GM21723 (cell line): ENCODE results near the gene NPHP4.

Source experiments
- ATAC-seq: cut with Tn5 transposase; IDR thresholded peaks from one replicate; pipeline ENCODE4 v1.9.1; 2021; ENCODE audit warnings: mild to moderate bottlenecking, moderate library complexity; ENCODE audit not compliant: unreplicated experiment

NPHP4 gene

GRCh38 chr1:5951846-5952410, 40.3 kb downstream of the NPHP4 start:
- ATAC-seq = no peak

- no peak for ATAC-seq
Measured at GRCh38 chr1:5950994-5951785, 41.0 kb downstream of the NPHP4 start.

DNA sequence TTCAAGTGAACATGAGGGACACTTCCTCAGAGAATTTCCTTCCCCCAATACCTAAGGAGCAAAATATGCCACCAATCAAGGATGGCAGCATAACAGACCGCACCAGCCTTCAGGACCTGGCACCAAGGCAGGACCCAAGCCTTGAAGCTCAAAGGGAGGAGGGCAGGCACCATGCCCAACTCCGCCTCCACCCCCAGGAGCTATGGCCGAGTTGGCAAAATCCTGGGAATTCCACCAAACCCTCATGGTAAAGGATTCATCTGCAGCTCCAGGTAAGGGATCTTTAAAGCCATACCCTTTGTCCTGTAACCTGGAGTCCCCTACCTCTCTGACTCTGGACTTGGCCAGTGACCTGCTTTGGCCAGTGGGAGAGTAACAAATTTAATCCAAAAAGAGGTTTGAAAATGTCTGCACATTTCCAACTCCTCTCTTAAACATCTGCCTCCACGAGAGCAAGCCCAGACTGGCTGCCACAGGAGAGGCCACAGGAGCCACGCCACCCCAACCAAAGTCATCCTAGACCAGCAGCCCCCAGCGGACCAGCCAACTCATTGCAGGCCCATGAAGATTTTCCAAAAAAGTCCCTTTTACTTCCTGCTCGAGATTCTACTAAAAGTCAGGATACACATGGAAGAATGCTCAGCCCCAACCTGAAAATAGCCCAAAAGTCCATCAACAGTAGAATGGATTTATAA, 41.9 kb downstream of the NPHP4 start:
- ATAC-seq = no peak

DNA sequence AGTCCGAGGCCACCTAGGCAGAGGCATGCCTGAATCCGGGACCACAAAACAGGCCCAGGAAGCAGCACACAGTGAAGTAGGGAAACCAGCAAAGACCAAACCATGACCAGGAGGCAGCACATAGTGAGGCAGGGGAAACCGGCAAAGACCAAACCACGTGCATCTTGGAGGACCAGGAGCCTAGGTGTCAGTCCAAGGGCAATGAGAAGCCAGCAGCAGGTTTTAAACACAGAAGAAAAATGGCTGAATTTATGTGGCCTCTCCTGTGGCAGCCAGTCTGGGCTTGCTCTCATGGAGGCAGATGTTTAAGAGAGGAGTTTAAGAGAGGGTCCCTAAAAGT, 42.5 kb downstream of the NPHP4 start:
- ATAC-seq = no peak

GRCh38 chr1:5949085-5949760, 43.0 kb downstream of the NPHP4 start:
- no peak for ATAC-seq

DNA sequence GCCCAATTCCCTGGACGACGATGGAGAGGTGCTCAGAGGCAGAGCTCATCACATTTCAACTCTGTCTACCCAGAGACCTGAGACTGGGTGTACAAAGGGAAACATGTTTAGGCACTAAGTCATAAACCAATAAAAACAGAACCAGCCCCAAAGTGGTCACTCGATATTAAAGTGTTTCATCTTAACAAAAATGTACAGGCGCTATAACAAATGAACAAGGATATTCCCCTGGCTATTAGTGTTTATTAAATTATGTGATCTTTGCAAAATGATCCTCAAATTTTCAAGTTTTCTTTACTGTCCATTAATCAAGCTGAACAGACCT, 43.6 kb downstream of the NPHP4 start:
- ATAC-seq = no peak

DNA sequence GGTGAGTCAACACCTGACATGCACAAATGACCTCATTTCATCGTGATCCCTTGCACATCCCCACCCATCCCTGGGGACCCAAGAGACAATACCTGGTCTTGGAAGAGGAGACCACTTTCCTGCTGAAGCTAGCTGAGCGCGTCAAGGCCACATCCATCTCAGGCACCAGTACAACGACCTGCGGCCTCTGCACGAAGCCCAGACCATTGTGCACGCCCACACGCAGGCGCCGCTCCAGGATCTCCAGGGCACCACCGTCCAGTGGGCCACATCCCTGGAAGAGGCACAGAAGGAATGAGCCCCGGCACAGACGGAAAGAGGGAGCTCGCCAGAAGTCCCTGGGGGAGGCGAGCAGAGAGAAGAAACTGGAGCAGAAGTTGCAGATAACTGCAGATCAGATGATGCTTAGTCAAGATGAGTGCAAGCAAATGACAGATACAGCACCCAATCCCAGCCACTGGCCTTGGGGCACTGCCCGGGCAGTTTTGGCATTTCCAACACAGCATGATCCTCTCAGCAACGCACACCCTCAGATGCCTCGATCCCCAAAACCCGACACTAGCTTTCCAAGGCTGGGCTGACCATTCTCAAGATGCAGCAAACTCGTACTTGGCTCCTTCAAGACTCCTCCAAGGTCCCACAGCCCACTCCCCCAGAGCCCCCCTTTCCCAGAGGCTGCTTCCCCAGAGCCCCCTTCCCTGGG, 44.1 kb downstream of the NPHP4 start:
- no peak for ATAC-seq

GRCh38 chr1:5947071-5947821, 45.0 kb downstream of the NPHP4 start:
- no peak for ATAC-seq

GRCh38 chr1:5945445-5945844, 46.8 kb downstream of the NPHP4 start:
- no peak for ATAC-seq

- no peak for ATAC-seq
Measured at GRCh38 chr1:5944843-5945167, 47.4 kb downstream of the NPHP4 start.

DNA sequence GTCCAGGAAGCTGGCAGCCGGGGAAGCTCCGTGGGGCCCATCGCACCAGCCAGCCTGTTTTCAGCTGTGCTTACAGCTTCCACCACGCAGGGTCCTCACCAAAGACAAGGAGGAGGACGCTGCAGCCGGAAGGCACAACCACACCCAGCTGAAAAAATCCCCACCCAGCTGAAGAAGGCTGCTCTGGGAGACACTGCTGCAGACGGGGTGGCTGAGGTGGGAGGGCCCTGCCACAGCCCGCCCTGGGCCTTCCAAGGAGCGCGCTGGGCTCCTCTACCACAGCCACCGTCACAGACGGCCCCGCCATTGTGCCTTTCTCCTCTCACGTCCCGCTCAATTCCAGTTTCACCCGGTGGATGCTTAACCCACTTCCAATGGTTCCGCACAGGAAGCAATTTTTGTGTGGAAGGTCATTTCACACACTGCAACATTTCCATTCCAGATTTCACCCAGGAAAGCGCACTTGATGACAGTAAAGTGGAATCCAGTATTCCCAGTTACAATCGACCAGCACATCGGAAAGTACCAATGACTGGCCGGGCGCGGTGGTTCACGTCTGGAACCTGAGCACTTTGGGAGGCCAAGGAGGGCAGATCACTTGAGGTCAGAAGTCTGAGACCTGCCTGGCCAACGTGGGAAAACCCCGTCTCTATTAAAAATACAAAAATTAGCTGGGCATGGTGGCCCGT, 47.9 kb downstream of the NPHP4 start:
- no peak for ATAC-seq

GRCh38 chr1:5943343-5944124, 48.7 kb downstream of the NPHP4 start:
- no peak for ATAC-seq

- ATAC-seq = no peak
Measured at GRCh38 chr1:5941671-5942070, 50.6 kb downstream of the NPHP4 start.

DNA sequence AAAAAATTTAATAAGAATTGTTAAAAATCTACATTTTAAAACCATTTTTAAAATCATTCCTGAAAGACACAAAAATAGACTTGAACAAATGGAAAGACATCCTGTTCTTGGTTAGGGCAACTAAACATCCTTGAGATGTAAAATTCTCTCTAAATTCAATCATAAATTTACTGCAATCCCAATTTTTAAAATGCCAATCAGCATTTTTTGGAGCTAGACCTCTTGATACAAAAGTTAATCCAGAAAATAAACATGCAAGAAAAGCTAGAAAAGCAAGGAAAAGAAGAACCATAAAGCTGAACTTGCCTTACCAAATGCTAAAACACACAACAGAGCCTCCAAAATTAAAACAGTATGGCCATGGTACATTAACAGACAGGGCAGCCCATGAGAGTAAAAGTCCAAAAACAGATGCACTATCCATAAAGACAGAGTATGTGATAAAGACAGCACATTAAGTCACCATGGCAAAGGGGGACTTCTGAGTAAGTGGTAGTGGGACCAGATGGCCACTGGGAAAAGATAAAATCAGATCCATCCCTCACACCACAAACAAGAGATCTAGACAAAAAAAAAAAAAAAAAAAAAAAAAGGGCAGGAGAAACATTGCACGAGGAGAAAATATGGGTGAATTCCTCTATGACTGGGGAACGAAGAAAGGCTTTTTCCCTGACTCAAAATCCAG, 51.4 kb downstream of the NPHP4 start:
- no peak for ATAC-seq

DNA sequence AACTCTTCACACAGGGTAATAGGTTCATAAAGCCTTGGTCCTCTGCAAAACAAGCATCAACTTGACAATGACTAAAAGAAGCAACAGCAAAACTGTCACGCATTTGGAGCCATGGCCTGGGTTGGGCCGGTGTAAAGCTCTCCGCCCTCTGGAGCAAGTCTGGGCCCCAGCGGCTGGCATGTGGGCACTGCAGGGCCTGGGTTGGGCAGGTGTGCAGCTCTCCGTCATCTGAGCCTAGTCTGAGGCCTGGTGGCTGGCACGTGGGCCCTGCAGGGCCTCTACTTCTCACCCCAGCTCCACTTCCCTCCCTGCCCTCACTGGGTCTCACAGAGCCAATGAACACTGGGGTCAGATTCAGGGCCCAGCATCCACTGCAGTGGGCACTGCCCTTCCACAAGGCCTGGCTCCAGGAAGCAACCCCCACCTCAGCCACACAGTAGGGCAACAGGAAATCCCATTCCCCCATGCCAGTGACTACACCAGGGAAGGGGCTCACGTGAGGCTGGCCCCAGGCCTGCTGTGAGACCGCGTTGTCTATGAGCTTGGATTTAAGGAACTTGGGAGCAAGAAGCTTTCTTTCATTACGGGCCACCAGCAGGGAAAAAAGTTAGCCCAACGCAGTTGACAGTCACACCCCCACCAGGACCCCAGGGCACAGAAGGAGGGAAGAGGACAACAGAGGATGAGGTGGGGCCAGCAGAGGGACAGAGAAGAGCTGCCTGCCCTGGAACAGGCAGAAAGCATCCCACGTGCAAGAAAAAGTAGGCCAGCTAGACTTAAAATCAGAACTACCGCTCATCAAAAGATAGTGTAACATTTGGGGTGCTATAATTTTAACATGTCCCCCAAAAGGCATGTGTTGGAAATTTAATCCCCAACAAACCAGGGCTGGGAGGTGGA, 52.7 kb downstream of the NPHP4 start:
- ATAC-seq = no peak

- ATAC-seq = no peak
Measured at GRCh38 chr1:5938101-5938646, 54.1 kb downstream of the NPHP4 start.

- no peak for ATAC-seq
Measured at GRCh38 chr1:5937373-5937857, 54.8 kb downstream of the NPHP4 start.
